Activated T-helper 1 cell treated with anti-CD3 and anti-CD28 coated beads, Interleukin-12 subunit alpha, Interleukin-12 subunit beta, Interleukin-2, Interleukin-4 antibody, amounts not matched to agents 30 ng/mL and 10 ng/mL and 1 ng/mL, durations not matched to agents 14 hours and 24 hours and 36 hours (primary cell): ENCODE results near the gene DNMT1. TPM values are rescaled to one million over a fixed set of nuclear protein-coding genes. Genes with fewer than 3 reads are reported as not detected.

Experiments
- DNase-seq: peaks from one replicate; pipeline ENCODE4 v3.0.0; 2021; ENCODE audit warnings: low spot score
- H3K27ac Mint-ChIP-seq: one replicate; pipeline ENCODE4 v1.8.0; 2021; ENCODE audit warnings: mild to moderate bottlenecking, mixed read lengths
- H3K27me3 Mint-ChIP-seq: one replicate; pipeline ENCODE4 v1.8.0; 2022; ENCODE audit warnings: mild to moderate bottlenecking, moderate library complexity, mixed read lengths; ENCODE audit not compliant: insufficient read depth
- H3K36me3 Mint-ChIP-seq: one replicate; pipeline ENCODE4 v1.8.0; 2021; ENCODE audit warnings: low read depth, mixed read lengths
- H3K4me1 Mint-ChIP-seq: one replicate; pipeline ENCODE4 v1.8.0; 2021; ENCODE audit warnings: low read depth, mixed read lengths
- H3K4me3 Mint-ChIP-seq: one replicate; pipeline ENCODE4 v1.8.0; 2021; ENCODE audit warnings: mild to moderate bottlenecking, moderate library complexity, mixed read lengths
- H3K9me3 Mint-ChIP-seq: one replicate; pipeline ENCODE4 v1.8.0; 2021; ENCODE audit warnings: mixed read lengths
- intact Hi-C: fragments of 100-400 bp; cut with micrococcal nuclease; formaldehyde crosslinking; loops from one replicate; pipeline ENCODE4 v1.15.1; 2024
- total RNA-seq: library from RNA; stranded (reverse); gene quantifications from 2 replicates; pipeline ENCODE4 v1.2.3, GENCODE V29; 2022

Gene DNMT1
- total RNA-seq, 1 donor from 2014 or later: 425 TPM

DNA sequence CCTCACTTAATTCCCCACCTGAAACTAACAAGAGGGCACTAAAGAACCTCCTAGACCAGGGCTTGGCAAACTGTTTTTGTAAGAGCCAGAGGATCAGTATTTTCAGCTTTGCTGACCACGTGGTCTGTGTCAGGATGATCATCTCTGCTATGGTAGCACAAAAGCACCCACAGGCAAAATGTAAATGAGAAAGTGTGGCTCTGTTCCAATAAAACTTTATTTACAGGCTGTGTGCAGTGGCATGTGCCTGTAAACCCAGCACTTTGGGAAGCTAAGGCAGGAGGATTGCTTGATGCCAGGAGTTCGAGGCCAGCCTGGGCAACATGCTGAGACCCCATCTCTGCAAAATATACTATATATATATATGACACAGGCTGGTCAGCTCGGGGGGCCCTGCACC, 31.2 kb downstream of the DNMT1 start:
- Mint-ChIP-seq H3K36me3 (peaks cover 37% of the 10 kb centered on the region), H3K4me3 (no peak overlapping the region), H3K4me1 (peaks cover 5% of the 10 kb centered on the region), H3K9me3 (no peaks in the 10 kb centered on the region), H3K27ac (no peak overlapping the region), H3K27me3 (no peaks in the 10 kb centered on the region)
- no peak for DNase-seq
- intact Hi-C loops: no loop called here

DNA sequence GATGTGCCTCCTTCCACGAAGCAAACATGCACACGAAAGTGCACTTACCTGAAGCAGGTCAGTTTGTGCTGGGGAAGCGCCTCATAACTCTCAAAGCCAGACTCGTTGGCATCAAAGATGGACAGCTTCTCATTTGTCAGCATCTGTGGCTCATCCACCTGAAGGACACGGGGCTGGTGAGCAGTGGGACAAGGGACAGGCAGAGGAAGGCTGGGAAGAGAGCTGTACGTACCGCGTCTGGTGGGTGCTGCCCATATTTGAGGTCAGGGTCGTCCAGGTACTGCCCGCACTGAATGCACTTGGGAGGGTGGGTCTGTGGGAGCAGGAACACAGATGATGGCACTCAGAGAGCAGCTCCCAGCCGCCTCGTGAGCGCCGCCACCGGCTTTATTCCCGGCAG, 35.1 kb downstream of the DNMT1 start:
- Mint-ChIP-seq H3K9me3 (no peaks in the 10 kb centered on the region), H3K4me3 (no peak overlapping the region), H3K27me3 (no peaks in the 10 kb centered on the region), H3K4me1 (no peaks in the 10 kb centered on the region), H3K36me3 (peaks cover 50% of the 10 kb centered on the region), H3K27ac (no peak overlapping the region)
- DNase-seq: no peak
- intact Hi-C loops: no loop called here

DNA sequence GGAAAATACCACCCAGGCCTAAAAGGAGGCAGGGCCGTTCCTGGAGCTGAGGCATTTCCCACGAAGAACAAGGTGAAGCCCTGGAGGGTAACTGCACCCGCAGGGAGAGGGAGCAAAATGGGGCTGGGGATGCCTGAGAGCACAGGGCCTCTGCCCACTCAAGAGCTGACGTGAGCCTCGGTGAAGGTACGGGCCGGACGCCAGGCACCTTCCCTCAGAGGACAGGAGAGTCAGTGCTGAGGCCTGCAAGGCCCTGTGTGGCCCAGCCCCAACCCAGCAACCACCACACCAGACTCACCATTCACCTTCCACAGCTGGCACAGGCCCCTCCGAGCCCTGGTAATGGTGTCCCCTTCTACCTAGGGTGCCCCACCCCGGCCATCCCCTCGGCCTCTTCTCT, 36.3 kb downstream of the DNMT1 start:
- intact Hi-C loops: no loop called here
- H3K4me3 Mint-ChIP-seq: no peak overlapping the region
- no peak for DNase-seq
- H3K9me3 Mint-ChIP-seq: no peaks in the 10 kb centered on the region
- no peaks in the 10 kb centered on the region for H3K27me3 Mint-ChIP-seq
- H3K4me1 Mint-ChIP-seq: no peaks in the 10 kb centered on the region
- peaks cover 53% of the 10 kb centered on the region for H3K36me3 Mint-ChIP-seq
- H3K27ac Mint-ChIP-seq: no peak overlapping the region

DNA sequence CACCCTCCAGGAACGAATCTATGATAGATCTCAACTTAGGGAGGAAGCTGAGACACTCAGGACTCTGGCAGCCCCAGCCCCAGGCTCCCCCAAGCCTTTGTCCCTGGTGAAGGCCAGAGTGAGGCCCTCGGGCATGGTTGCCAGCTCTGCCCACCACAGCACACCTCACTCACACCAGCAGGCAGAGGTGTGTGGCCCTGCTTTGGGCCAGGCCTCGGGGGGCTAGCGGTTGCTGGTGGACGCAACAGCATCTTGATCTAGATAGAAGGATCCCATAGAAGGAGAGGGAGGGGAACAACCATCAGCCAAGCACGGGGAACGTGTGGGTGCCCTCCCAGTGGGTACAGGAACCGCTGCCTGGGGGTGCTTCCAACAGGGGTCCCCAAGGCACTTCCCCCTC, 36.7 kb downstream of the DNMT1 start:
- intact Hi-C loops: no loop called here
- H3K4me1 Mint-ChIP-seq: no peaks in the 10 kb centered on the region
- no peak overlapping the region for H3K4me3 Mint-ChIP-seq
- no peaks in the 10 kb centered on the region for H3K9me3 Mint-ChIP-seq
- peaks cover 49% of the 10 kb centered on the region for H3K36me3 Mint-ChIP-seq
- H3K27ac Mint-ChIP-seq: no peak overlapping the region
- no peaks in the 10 kb centered on the region for H3K27me3 Mint-ChIP-seq
- no peak for DNase-seq

DNA sequence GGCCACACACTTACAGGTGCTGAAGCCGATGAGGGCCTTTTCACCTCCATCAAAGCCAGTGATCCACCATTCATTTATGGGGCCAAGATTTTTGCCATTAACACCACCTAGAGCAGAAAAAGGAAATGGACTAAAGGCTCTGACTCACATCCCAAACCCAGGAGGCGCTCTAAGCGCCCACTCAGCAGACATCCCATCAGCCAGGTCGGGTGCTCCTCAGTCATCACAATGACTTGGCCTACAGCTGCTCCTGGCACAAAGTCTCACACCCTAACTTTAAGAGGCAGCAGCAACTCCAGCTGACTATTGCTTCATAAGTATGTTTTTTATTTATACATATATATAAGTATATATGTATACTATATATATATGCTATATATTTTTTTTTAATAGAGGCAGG, 38.9 kb downstream of the DNMT1 start:
- no peak for DNase-seq
- intact Hi-C loops: no loop called here
- H3K9me3 Mint-ChIP-seq: no peaks in the 10 kb centered on the region
- no peaks in the 10 kb centered on the region for H3K27me3 Mint-ChIP-seq
- no peaks in the 10 kb centered on the region for H3K4me1 Mint-ChIP-seq
- H3K4me3 Mint-ChIP-seq: no peak overlapping the region
- H3K27ac Mint-ChIP-seq: no peak overlapping the region
- H3K36me3 Mint-ChIP-seq: peaks cover 55% of the 10 kb centered on the region

- Mint-ChIP-seq H3K36me3 (peaks cover 54% of the 10 kb centered on the region), H3K27me3 (no peaks in the 10 kb centered on the region), H3K9me3 (no peaks in the 10 kb centered on the region), H3K4me3 (no peak overlapping the region), H3K4me1 (no peaks in the 10 kb centered on the region), H3K27ac (no peak overlapping the region)
- intact Hi-C loops: no loop called here
- DNase-seq: no peak
These were observed 42.7 kb downstream of the DNMT1 start for GRCh38 chr19:10152100-10152499.

DNA sequence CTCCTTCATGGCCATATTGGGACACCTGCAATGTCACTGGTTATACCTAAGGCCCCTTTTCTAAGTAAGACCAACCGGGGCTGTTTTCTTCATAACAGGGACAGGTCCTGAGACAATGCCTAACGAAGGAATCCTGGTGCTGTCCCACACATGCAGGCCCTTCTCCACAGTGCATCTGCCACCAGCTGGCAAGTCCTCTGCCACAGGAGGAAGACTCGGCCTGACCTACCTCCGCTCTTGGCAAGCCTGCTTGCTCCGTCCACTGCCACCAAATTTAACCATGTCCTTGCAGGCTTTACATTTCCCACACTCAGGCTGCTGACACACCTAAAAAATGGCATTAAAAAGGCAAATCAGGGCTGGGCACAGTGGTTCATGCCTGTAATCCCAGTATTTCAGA, 43.2 kb downstream of the DNMT1 start:
- Mint-ChIP-seq H3K4me1 (no peaks in the 10 kb centered on the region), H3K9me3 (no peaks in the 10 kb centered on the region), H3K27ac (no peak overlapping the region), H3K36me3 (peaks cover 53% of the 10 kb centered on the region), H3K27me3 (no peaks in the 10 kb centered on the region), H3K4me3 (no peak overlapping the region)
- DNase-seq: no peak
- intact Hi-C loops: no loop called here

DNA sequence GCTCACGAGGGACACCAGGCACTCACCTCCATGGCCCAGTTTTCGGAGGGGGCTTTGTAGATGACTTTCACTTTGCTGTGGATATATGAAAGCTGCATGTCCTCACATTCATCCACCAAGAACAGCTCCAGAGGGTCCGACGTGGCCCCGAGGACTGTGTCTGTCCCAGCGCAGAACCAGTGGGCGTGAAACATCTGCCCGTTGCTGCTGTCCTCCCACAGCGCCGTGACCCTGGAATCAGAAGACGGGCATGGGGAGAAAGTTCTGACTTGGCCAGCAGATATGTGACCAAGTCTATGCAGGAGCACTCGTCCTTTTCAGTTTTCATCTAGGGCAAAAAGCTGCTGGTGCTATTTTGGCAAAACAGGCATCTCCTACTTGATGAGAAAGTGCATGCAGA, 45.3 kb downstream of the DNMT1 start:
- Mint-ChIP-seq H3K36me3 (peaks cover 56% of the 10 kb centered on the region), H3K27me3 (no peaks in the 10 kb centered on the region), H3K4me3 (no peak overlapping the region), H3K9me3 (no peaks in the 10 kb centered on the region), H3K27ac (no peak overlapping the region), H3K4me1 (peaks cover 6% of the 10 kb centered on the region)
- intact Hi-C loops: no loop called here
- no peak for DNase-seq

DNA sequence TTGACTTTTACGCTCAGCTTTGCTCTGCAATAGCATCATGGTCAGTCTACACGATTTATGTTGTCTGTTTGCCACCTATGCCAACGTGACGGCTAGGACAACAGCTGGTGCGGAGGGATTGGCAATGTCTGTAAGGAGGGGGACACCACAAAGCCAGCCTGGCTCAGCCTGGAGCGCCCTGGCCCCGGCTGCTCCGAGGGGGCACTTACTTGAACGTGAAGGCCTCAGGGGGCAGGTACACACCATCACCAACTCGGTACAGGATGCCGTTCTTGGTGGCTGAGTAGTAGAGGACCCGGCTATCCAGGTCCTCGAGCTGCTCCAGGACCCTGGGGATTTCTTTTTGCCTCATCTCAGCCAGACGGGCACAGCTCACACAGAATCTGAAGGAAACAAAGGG, 48.6 kb downstream of the DNMT1 start:
- DNase-seq: no peak
- H3K9me3 Mint-ChIP-seq: no peaks in the 10 kb centered on the region

DNA sequence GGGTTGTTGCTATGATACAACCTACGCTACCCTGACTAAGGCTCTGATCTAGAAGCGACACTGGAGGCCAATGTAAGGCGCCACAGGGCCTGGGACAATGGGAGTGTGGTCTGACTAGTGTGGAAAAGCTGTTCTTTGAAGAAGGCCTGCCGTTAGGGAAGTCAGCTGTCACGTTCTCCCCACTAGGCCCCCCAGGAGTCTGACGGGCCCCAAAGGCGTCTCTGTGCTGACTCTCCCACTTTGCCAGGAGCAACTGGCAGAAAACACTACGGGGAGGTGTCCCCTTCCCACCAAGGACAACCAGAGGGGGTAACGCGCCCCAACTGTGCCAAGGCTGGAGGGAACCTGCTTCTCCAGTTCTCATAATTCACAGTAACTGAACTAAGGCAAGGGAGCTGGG, 49.7 kb downstream of the DNMT1 start:
- H3K4me3 Mint-ChIP-seq: no peak overlapping the region
- H3K27ac Mint-ChIP-seq: peak overlapping the region; percentile 18
- H3K9me3 Mint-ChIP-seq: no peaks in the 10 kb centered on the region
- peaks cover 50% of the 10 kb centered on the region for H3K36me3 Mint-ChIP-seq
- no peak for DNase-seq
- no peaks in the 10 kb centered on the region for H3K27me3 Mint-ChIP-seq
- peaks cover 24% of the 10 kb centered on the region for H3K4me1 Mint-ChIP-seq
- intact Hi-C loops: no loop called here

More for the DNA sequence above, 48.6 kb downstream of the DNMT1 start:
- intact Hi-C loops: no loop called here
- Mint-ChIP-seq H3K27ac (peak overlapping the region; percentile 19), H3K36me3 (peaks cover 51% of the 10 kb centered on the region), H3K27me3 (no peaks in the 10 kb centered on the region), H3K4me1 (peaks cover 24% of the 10 kb centered on the region), H3K4me3 (no peak overlapping the region)

DNA sequence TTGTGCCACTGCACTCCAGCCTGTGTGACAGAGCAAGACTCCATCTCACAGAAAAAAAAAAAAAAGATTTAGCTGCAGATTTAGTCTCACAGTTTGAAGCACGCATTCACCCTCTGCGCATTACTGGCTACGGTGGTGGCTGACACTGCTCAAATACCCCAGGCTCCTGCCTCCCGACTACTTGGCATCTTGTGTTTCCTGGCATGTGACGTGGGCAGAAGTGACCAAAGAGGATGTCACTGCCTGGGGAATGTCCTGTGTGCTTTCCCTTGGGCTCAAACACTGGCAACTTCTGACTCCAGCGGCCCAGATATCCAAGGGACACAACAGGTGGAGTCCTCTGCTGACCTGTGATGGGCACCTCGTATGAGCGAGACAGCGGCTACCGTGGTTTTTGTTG, 50.4 kb downstream of the DNMT1 start:
- peak overlapping the region; percentile 29 for H3K27ac Mint-ChIP-seq

GRCh38 chr19:10143681-10144080, 51.1 kb downstream of the DNMT1 start:
- no peak overlapping the region for H3K4me3 Mint-ChIP-seq
- H3K27me3 Mint-ChIP-seq: no peaks in the 10 kb centered on the region
- peaks cover 24% of the 10 kb centered on the region for H3K4me1 Mint-ChIP-seq
- no peak for DNase-seq
- intact Hi-C loops: loop anchor here (2.0 kb wide), 1 partner anchor 107 kb away; no protein-coding TSS in a partner anchor
- no peaks in the 10 kb centered on the region for H3K9me3 Mint-ChIP-seq
- H3K36me3 Mint-ChIP-seq: peaks cover 48% of the 10 kb centered on the region
- H3K27ac Mint-ChIP-seq: peak overlapping the region; percentile 63

More for the DNA sequence above, 50.4 kb downstream of the DNMT1 start:
- Mint-ChIP-seq H3K9me3 (no peaks in the 10 kb centered on the region), H3K27me3 (no peaks in the 10 kb centered on the region), H3K36me3 (peaks cover 46% of the 10 kb centered on the region), H3K4me3 (no peak overlapping the region), H3K4me1 (peaks cover 24% of the 10 kb centered on the region)
- intact Hi-C loops: no loop called here
- DNase-seq: no peak

DNA sequence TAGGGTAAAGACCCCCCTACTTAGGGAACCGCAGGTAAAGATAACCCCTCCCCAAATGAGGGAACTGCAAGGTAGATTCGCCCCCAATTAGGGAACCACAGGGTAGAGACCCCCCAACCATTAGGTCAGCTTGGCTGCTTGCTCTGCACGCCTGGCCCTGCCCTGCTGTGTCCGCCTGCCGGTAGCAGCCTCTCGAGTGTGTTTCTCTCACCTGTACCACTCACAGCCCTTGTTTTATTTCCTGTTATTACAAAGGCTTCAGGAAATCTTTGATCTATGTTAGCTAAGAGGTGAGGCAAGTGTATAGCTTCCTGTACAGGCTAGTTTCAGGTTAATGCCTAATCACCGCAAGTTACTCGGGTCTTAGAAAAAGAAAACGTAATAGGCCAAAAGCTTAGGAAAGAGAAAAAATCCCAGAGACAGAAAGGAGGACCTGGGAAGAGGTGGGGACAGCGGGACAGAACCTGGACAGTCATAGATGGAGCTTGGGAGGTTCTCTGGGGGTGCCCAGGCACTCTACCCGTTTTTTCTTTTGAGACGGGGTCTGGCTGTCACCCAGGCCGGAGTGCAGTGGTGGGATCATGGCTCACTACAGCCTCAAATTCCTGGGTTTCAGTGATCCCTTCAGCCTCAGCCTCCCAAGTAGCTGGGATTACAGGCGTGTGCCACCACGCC, 51.9 kb downstream of the DNMT1 start:
- Mint-ChIP-seq H3K36me3 (peaks cover 47% of the 10 kb centered on the region), H3K27ac (peak overlapping the region; percentile 60), H3K9me3 (no peaks in the 10 kb centered on the region), H3K4me3 (peak overlapping the region; percentile 51), H3K27me3 (no peaks in the 10 kb centered on the region), H3K4me1 (peaks cover 24% of the 10 kb centered on the region)
- DNase-seq: peak; percentile 14
- intact Hi-C loops: loop anchor here (2.0 kb wide), 1 partner anchor 108 kb away; no protein-coding TSS in a partner anchor

DNA sequence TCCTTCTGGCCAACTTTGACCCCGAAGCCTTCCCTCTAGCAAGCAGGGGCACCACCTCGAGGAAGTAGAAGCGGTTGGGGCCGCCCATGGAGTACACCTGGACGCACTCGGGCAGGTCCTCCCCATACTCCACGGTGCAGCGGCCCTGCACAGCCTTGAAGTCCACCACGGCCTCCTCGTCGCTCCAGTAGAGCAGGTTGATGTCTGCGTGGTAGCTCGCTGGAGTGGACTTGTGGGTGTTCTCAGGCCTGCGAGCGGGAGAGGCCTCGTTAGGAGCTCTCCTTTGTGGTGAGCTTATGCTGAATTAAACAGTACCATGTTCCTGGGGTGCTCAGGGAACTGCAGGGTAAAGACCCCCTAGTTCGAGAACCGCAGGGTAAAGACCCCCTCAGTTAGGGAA, 52.8 kb downstream of the DNMT1 start:
- intact Hi-C loops: loop anchor here (2.0 kb wide), 1 partner anchor 109 kb away; no protein-coding TSS in a partner anchor
- Mint-ChIP-seq H3K4me1 (peaks cover 24% of the 10 kb centered on the region), H3K27me3 (no peaks in the 10 kb centered on the region), H3K36me3 (peaks cover 50% of the 10 kb centered on the region), H3K4me3 (no peak overlapping the region), H3K27ac (no peak overlapping the region), H3K9me3 (no peaks in the 10 kb centered on the region)
- DNase-seq: no peak
